ENCODE measurements around the gene TIGD7. TPM values are rescaled to one million over a fixed set of nuclear protein-coding genes. Genes with fewer than 3 reads are reported as not detected.
"Not testable (repeated sequence)": the region's sequence is repeated elsewhere in the genome, so short reads cannot be mapped to it uniquely, and the experiment has no call there.

Gene TIGD7
- total RNA-seq, 1 donor from 2014 or later, result 22.0 TPM

DNA sequence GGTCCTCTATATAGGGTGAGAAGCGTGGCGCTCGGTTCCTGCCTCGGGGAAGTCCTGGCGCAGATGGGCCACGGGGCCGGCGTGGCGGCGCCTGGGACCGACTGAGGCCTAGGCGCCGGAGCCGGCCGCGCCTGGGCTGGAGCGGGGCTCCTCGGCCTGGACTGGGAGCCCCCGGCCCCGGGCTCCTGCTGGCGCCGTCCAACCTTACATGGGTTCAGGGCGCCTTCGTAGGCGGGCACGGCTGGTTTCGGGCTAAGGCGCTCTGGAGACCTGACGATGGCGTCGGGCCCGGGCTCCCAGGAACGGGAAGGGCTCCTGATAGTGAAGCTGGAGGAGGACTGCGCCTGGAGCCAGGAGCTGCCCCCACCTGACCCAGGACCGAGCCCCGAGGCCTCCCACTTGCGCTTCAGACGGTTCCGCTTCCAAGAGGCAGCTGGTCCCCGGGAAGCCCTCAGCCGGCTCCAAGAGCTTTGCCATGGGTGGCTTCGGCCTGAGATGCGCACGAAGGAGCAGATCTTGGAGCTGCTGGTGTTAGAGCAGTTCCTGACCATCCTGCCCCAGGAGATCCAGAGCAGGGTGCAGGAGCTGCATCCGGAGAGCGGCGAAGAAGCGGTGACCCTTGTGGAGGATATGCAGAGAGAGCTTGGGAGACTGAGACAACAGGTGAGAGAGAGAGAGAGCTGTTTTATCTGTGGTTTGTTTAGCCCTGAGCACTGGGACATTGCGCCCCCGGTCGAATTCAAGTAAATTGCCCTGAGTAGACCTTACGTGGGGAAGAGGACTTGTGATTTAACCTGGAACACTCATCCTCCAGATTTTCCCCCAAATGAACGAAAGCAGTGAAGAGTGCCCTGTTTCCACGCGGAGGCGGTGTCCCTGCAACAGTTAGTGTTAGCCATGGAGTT lies 21.4 kb downstream of the TIGD7 start:
- FAIRE-seq, result no peak
- DNase-seq (ENCODE audit: low spot score in 2 of 2), result no peak

DNA sequence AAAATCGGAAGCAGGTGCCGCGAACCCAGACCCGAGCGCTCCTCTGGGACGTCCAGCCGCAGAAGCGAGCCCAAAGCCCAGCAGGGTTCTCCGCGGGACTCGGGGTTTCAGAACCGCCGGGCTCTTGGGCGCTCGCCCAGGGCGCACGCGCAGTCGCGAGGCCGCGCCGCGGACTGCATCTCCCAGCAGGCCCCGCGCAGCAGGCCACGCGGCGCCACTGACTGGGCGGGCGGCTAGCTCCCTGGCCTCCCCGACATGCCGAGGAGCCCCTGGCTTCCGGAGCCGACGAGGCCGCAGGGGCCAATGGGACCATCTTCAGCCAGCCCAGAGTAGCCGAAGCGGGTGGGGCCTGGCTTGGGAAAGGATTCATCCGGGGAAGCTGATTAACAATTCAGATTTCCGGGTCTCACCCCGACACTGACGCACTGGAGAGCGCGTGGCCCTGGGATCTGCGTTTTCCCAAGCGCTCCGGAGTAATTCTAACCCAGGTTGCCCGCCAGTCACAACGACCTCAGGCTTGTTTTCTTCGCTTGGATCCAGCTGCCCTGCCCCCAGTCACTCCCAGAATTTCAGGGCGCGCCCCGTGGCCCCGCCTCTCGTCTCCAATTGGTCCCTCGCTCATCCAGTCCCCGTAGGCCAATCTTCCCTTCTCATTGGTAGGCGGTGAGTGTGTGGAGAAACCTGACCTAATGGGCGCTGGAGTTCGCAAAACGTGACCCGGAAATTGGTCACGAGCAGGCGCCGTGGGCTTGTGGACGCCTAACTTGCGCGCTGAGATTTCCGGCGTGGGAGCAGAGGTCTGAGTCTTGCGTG lies 22.3 kb downstream of the TIGD7 start, which contains the start of gene ZNF263:
ZNF263 (plus strand) TSS at position 762 of the 813 bp plus-strand sequence. CDS start 328 bp downstream, outside the sequence.
- no peak for FAIRE-seq

DNA sequence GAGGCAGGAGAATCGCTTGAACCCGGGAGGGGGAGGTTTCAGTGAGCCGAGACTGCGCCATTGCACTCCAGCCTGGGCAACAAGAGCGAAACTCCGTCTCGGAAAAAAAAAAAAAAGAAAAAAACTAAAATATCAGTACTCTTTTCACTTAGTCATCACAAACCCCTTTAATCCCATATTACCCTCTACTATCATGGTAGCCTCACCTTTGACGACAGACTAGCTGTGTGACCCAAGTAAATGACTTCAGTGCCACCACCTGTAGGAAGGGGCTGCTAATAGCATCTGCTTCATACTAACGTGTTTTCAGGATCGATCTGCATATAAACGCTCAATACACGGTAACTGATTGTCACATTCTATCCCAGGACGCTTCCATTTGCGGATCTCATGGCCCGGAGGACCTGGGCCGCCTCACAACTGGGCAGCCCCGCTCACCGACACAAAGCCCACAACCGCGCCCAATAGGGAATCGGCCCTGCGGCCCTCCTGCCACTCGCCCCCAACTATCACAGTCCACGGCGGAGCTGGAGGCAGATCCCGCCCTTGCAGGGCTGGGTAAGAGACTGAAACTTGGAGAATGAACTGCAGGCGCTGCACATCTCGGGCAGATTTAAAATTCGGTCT lies 23.0 kb downstream of the TIGD7 start:
- DNase-seq (ENCODE audit: low spot score in 2 of 2) (no peak), FAIRE-seq (no peak)

More for the DNA sequence above, 22.3 kb downstream of the TIGD7 start, which contains the start of gene ZNF263:
- peak; percentile 98 to 99 for DNase-seq (ENCODE audit: low spot score in 2 of 2)

DNA sequence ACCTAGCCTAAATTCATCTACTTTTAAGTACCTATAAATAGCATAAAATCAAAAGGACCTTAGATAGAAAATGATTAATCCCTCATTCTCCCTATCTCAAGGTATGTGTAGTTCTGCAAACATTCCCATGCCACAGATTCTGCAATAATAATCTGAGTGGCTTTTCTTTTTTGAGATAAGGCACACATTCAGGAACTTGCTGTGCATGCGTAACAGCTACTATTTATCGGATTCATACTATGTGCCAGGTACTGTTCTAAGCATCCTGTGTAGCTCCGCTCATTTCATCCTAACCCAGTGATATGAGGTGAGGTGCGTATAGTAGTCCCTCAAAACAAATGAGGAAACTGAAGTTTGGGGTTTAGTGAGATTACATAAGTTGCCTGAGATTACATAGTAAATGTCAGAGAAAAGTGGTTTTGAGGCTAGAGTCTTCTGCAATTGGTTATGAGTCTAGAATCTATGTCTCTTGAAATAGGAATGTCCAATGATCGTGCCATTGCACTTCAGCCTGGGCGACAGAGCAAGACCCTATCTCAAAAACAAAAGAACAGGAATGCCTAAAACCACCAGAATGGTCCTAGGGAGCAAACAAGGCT lies 23.9 kb downstream of the TIGD7 start:
- FAIRE-seq (no peak), DNase-seq (ENCODE audit: low spot score in 2 of 2) (no peak)

DNA sequence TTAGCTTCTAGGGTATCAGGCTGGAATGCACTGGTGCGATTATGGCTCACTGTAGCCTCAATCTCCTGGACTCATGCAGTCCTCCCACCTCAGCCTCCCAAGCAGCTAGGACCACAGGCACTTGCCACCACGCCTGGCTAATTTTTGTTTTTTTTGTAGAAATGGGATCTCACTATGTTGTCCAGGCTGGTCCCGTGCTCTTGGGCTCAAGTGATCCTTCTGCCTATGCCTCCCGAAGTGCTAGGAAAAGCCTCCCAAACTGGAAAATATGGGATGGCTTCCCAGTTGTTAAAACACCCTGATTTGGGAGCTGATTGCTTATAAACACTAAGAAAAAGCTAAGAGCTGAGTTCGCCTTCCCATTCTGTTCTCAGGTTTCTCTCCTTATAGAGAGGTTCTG lies 28.6 kb downstream of the TIGD7 start:
- DNase-seq (ENCODE audit: low spot score in 2 of 2) (no peak), FAIRE-seq (no peak)

DNA sequence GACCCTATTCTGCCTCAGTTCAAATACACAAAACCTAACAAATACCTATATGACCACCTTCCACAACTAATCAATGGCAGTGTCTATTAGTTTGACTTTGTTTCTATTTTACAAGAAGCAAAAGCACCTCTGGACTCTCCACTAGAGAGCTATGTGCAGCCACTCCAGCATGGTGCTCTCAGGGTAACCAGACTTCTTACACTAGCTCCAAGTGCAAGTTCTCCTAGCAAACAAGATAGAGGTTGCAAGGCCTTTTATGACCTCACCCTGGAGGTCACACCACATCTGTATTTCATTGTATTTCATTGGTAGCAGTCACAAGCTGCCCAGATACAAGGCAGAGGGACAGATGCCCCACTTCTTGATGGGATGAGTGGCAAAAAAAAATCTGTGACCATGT lies 30.3 kb downstream of the TIGD7 start:
- no peak for FAIRE-seq
- DNase-seq (ENCODE audit: low spot score in 2 of 2), result no peak

DNA sequence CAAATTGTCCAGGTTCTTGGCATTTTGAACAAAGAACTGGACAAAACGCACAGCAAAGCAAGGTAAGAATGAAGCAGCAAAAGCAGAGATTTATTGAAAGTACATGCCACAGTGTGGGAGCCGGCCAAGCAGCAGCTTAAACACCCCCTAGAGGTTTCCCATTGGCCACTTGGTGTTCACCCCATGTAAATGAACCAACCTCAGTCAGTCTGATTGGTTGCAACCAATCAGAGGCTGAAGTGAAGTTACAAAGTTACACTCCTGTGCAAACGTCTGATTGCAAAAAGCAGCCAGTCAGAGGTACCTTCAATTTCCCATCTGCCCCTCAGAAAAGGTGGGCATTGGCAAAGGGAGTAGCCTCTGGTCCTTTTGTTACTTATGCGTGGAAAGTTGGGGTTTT lies 30.7 kb downstream of the TIGD7 start:
- no peak for DNase-seq (ENCODE audit: low spot score in 2 of 2)
- no peak for FAIRE-seq

DNA sequence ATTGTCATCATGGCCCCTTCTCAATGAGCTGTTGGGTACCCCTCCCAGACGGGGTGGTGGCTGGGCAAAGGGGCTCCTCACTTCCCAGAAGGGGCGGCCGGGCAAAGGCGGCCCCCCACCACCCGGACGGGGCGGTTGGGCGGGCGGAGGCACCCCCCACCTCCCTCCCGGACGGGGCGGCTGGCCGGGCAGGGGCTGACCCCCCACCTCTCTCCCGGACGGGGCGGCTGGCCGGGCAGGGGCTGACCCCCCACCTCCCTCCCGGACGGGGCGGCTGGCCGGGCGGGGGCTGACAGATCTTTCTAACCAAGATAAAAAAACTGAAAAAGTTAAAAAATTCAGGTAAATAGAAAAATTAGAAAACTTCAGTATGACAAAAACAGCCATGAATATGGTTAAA lies 33.9 kb downstream of the TIGD7 start:
- FAIRE-seq; DNase-seq (ENCODE audit: low spot score in 2 of 2): not testable (repeated sequence)

DNA sequence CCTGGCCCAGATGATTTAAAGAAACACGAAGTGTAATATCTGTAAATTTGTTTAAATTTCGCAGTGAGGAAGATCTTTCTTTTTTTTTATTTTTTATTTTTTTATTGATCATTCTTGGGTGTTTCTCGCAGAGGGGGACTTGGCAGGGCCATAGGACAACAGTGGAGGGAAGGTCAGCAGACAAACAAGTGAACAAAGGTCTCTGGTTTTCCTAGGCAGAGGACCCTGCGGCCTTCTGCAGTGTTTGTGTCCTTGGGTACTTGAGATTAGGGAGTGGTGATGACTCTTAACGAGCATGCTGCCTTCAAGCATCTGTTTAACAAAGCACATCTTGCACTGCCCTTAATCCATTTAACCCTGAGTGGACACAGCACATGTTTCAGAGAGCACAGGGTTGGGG lies 34.5 kb downstream of the TIGD7 start:
- not testable (repeated sequence) for DNase-seq (ENCODE audit: low spot score in 2 of 2); FAIRE-seq

DNA sequence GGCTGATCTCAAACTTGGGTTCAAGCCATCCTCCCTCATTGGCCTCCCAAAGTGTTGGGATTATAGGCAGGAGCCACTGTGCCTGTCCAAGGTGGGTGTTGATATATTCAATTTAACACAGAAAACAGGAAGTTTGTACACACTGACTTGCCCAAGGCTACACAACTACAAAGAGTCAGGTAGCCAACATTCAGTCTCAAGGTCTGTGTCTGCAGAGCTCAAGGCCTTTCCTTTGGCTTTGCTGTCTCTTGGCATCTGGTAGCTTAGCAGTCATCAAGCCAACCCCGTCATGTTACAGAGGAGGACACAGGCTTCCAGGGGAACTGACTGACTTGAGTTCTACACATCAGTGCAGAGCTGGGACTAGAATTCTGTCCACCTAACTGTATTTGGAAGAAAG lies 36.9 kb downstream of the TIGD7 start:
- no peak for DNase-seq (ENCODE audit: low spot score in 2 of 2)
- FAIRE-seq, result no peak

DNA sequence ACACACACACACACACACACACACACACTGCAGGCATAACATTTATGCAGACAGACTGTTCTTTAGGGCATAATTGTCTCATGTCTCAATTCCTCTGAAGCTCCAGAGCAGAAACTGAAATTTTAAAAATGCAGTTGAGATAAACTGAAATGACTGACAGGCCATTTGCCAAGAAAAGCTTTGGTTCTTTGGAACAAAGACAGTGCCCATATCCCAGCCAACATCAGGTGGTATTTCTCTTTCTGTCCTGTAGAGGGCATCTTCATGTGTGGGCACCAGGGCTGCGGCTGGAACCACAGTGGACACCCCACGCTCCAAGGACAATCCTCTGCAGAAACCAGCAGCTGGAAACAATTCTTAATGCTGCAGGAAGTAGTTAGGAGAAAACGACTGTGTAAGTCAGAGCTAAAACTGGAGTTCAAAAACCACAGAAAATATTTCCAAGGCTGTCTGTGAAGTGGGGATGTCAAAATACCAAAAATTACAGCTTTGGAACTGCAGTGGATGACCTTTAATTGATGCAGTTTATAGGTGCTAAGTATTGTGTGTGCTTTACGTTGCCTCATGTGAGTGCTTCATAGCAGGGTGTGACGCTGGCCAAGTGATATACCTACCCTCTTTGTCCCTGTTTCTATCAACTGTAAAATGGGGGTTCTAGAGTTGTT lies 38.2 kb downstream of the TIGD7 start:
- DNase-seq (ENCODE audit: low spot score in 2 of 2) (no peak), FAIRE-seq (no peak)

DNA sequence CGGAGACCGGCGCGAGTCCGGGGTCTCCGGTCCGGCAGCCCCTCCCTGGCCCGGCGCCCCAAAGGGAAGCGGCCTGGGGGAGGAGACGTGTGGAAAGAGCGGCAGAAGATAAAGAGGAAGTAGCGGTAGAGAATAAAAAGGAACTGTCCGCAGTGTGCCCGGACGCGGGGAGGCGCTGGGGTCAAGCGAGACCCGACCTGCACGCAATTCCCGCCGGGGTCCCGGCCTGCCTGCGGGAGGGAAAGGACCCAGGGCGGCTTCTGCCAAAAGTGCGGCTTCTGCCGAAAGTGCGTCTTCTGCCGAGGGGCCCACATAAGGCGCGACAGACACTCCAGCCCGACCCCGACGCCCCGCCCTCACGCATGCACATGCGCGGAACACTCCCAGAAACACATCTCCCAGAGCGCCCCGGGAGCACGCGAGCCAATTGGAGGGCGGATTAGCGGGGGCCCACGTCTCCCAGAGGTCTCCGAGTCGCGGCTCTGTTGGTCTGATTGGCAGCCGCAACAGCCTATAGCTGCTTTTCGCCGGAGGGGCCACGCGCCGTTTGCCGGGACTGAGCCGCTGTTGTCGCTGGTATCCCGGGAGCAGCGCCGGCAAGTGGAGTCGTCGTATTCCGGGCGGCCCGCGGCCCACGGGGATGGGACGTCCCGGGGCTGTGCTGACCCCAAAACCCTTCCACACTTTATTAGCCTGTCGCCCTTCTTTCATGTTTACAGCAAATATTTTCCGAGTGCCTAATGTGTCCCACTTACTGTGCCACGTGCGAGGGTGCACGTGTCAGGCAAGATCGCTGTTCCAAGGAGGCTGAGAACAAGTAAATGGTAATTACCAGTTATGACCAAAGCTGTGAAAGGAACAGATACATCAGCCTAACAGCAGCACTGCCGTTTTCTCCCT lies 40.8 kb downstream of the TIGD7 start:
- DNase-seq (ENCODE audit: low spot score in 2 of 2), result peak; percentile 95 to 96
- no peak for FAIRE-seq

DNA sequence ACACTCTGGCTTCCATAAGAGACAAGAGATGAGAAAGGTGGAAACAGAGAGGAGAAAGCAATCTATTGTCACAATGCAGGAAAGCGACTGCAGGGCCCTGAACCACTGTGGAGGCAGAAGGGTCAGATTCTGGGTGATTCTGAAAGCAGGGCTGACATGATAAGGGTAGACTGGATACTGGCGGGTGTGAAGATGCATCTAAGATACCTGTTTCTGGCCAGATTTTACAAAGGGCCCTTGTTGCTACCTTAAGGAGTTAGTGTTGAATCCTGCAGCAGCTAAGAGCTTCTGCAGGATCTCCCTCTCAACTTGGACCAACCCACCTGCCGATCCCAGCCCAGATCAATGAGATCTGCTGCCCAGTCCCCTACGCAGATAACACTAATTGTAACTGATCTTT lies 42.7 kb downstream of the TIGD7 start:
- FAIRE-seq (no peak), DNase-seq (ENCODE audit: low spot score in 2 of 2) (no peak)

DNA sequence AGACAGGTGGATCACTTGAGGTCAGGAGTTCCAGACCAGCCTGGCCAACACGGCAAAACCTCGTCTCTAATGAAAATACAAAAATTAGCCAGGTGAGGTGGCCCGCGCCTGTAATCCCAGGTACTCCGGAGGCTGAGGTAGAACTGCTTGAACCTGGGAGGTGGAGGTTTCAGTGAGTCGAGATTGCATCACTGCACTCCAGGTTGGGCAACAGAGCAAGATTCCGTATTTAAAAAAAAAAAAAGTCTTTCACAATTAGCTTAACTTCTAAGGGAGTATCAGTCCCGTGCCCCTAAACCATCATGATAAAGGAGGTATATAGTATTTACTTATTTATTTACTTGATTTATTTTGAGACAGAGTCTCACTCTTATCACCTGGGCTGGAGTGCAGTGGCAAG lies 45.4 kb downstream of the TIGD7 start:
- DNase-seq (ENCODE audit: low spot score in 2 of 2) (no peak), FAIRE-seq (no peak)

DNA sequence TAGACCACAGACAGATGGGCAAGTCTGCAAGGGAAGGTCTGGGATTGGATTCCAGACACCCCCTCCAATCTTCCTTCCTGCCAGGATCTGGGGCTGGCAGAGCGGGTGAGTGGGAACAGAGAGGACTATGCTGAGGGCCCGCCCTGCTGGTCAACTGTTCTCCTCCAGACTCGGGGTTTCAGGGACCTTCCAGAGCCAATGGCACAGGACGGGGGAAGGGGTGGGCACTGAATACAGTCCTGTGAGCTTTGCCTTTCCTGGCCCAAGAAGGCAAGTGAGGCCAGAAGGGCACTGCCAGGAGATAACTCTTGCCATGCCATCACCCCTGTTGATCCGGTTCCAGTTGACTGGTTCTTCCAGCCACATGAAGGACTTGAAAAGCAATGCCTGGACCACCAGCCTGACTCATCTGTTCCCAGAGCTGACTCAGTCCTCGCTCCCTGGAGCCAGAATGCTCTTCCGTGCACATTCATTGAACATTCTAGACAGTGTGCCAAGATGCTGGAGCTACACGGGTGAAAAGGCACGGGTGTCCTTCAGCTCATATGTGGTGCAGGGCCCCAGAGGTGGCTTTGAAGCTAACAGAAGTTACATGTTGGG lies 48.3 kb downstream of the TIGD7 start:
- FAIRE-seq (no peak), DNase-seq (ENCODE audit: low spot score in 2 of 2) (no peak)

DNA sequence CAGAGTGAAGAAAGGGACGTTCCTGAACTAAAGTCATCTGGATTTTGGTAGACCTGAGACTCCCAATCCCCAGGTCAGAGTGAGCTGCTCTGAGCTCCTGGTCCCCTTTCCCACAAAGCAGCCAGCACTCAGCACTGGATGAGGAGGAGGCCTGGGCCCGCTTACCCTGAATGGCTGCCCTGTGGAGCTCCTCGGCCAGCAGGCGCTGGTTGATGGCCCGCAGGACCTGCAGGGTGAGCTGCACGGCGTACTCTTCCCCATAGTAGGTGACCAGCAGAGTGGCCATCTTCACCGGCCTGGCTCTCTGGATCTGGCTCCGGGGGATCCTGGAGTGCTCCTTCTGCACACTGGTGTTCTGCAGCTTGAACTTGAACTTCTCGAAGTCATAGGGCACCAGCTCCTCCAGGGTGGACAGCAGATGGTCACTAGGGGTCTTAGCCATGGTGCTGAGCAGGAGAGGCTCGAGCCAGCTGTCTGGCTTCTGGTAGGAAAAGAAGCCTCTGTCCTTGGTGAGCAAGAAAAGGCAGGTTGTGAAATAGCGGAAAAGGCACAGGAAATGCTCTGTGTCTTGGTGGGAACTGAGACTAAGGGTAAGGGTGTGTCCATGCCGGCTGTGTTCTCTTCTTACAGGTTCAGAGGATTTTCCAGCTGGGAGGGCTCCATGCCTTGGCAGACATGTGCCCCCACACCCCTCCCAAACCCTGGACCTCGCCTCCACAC lies 48.9 kb downstream of the TIGD7 start, which contains the start of gene MEFV:
MEFV (minus strand) TSS at position 488 of the 720 bp plus-strand sequence; CDS start at position 442, 46 bp downstream.
- DNase-seq (ENCODE audit: low spot score in 2 of 2) (no peak), FAIRE-seq (no peak)

DNA sequence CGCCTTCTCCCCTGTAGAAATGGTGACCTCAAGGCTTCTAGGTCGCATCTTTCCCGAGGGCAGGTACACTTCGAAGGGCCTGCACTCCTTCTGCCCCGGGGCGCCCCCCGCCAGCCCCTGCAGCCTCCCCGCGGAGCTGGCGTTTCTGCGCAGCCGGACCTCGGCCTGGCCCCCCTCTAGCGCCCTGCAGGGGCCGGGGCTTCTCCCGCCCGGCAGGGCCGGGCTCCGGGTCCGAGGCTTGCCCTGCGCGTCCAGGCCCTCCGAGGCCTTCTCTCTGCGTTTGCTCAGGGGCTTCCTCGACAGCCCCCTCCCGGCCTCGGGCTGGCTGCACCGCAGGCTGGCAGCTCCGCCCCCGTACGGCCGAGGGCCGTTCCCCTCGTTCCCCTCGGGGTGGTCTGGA lies 50.9 kb downstream of the TIGD7 start:
- DNase-seq (ENCODE audit: low spot score in 2 of 2), result no peak
- no peak for FAIRE-seq

DNA sequence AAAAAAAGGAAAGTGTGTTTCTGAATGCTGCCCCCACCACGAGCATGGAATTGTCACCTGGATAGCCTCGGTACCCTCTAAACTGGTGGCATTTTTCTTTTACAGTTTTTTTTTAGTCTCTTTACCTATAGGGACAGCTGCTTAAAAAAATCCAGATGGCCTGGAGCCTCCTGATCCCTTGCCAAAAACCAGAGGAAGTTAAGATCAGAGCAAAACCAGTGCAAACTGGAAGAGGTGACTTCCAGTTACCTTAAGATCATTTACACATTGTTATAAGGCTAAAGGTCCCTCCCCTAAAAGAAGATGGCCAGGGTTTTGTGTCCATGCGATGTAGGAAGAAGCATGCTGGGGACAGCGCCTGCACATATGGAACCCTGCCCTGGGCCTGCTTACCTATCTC lies 52.3 kb downstream of the TIGD7 start:
- FAIRE-seq (no peak), DNase-seq (ENCODE audit: low spot score in 2 of 2) (no peak)
